HCT116 (cell line): ENCODE measurements around the gene RNASEH2B.

Experiments
- CTCF ChIP-seq, 3 experiments: fragments of 200-600 bp in 1 of 3; sonication (generic) in 1 of 3; IDR thresholded peaks in 2 of 3; conservative IDR thresholded peaks in 1 of 3; 2 replicates each; pipeline ENCODE4 v1.5.1; 2012 to 2017; ENCODE audit warnings: low read depth in 2 of 3, low read length in 2 of 3, antibody characterized with exemption in 1 of 3, borderline replicate concordance in 1 of 3, control low read depth in 1 of 3, mild to moderate bottlenecking in 1 of 3, mixed read lengths in 1 of 3, mixed run types in 1 of 3, moderate library complexity in 1 of 3; ENCODE audit not compliant: insufficient read depth in 1 of 3
- EZH2 ChIP-seq: fragments of 200-600 bp; sonication (generic); IDR thresholded peaks from 2 replicates; pipeline ENCODE4 v1.6.1; 2017; ENCODE audit warnings: antibody characterized with exemption, mixed run types
- EZH2phosphoT487 ChIP-seq: fragments of 200-600 bp; IDR thresholded peaks from 2 replicates; pipeline ENCODE4 v1.6.1; 2018; ENCODE audit warnings: antibody characterized with exemption, borderline replicate concordance
- POLR2A ChIP-seq: IDR thresholded peaks from 2 replicates; pipeline ENCODE4 v1.7.0; 2011; ENCODE audit warnings: borderline replicate concordance; ENCODE audit not compliant: insufficient read depth, insufficient read length; ENCODE audit errors: extremely low read depth
- RAD21 ChIP-seq: IDR thresholded peaks from 2 replicates; pipeline ENCODE4 v1.6.1; 2012; ENCODE audit warnings: low read depth, mild to moderate bottlenecking
- SP1 ChIP-seq: IDR thresholded peaks from 2 replicates; pipeline ENCODE4 v1.6.1; 2012; ENCODE audit warnings: low read depth
- YY1 ChIP-seq: IDR thresholded peaks from 2 replicates; pipeline ENCODE4 v1.6.1; 2011; ENCODE audit warnings: low read length, low read depth, moderate library complexity, mild to moderate bottlenecking; ENCODE audit not compliant: insufficient replicate concordance; ENCODE audit errors: extremely low read depth
- ZBTB33 ChIP-seq: IDR thresholded peaks from 2 replicates; pipeline ENCODE4 v1.6.1; 2011; ENCODE audit warnings: mild to moderate bottlenecking, low read length, moderate library complexity; ENCODE audit not compliant: insufficient replicate concordance; ENCODE audit errors: extremely low read depth
- ZNF274 ChIP-seq: fragments of 200-500 bp; sonication (Bioruptor generic); IDR thresholded peaks from 2 replicates; pipeline ENCODE4 v1.6.1; 2014; ENCODE audit warnings: mild to moderate bottlenecking, low read depth, low read length, inconsistent platforms

GRCh38 chr13:50981686-50982085 is 72.1 kb downstream of the RNASEH2B start:
- TF ChIP-seq EZH2phosphoT487 (no peak), CTCF (IDR thresholded peaks at IDR 0.05 in 2 of 3, conservative IDR thresholded peaks at IDR 0.05 in 1 of 3; ENCODE audit: borderline replicate concordance in 1 of 3, insufficient read depth in 1 of 3, low read depth in 2 of 3, low read length in 2 of 3) (no peak), ZBTB33 (no peak), RAD21 (no peak), ZNF274 (no peak), SP1 (no peak), POLR2A (no peak), YY1 (no peak), EZH2 (no peak)
